SK-N-SH (cell line): Measurements from ENCODE around the gene TRIM65. TPM values are rescaled to one million over a fixed set of nuclear protein-coding genes. Genes with fewer than 3 reads are reported as not detected.

Source experiments
- CTCF ChIA-PET: fragments of 300-600, 350-600 bp; formaldehyde crosslinking; extraction: SDS; loops from one replicate; lab custom pipeline; 2021; lab: Yijun Ruan, JAX
- POLR2A ChIA-PET: fragments of 350-600 bp; sonication (Branson Sonifier 250); formaldehyde crosslinking; extraction: SDS; loops from one replicate; lab custom pipeline; 2020; ENCODE audit warnings: antibody characterized with exemption, inconsistent platforms; lab: Yijun Ruan, JAX
- DNase-seq: peaks from one replicate; pipeline ENCODE4 v3.0.0; 2012
- H2AFZ ChIP-seq: fragments of 200-600 bp; sonication (generic); 2 replicates; pipeline ENCODE4 v1.8.1; 2016; ENCODE audit warnings: antibody characterized with exemption, mild to moderate bottlenecking, low read depth
- H3F3A ChIP-seq: fragments of 200-600 bp; sonication (generic); replicated peaks from 2 replicates; pipeline ENCODE3; 2016; ENCODE audit warnings: antibody characterized with exemption, mild to moderate bottlenecking; ENCODE audit not compliant: insufficient read depth
- H3K27ac ChIP-seq, 2 experiments: fragments of 200-500 bp in 1 of 2; fragments of 200-600 bp in 1 of 2; sonication (Bioruptor generic) in 1 of 2; sonication (generic), shearing (Covaris generic) in 1 of 2; 2 replicates each; pipeline versions ENCODE4 v1.5.1 to v1.6.1; 2014 to 2016; ENCODE audit warnings: low read depth in 2 of 2, inconsistent platforms in 1 of 2, low read length in 1 of 2, mild to moderate bottlenecking in 1 of 2, mixed read lengths in 1 of 2
- H3K27me3 ChIP-seq: fragments of 200-600 bp; sonication (generic), shearing (Covaris generic); 2 replicates; pipeline ENCODE4 v1.6.1; 2016; ENCODE audit warnings: mixed run types; ENCODE audit not compliant: insufficient read depth
- H3K36me3 ChIP-seq, 2 experiments: fragments of 200-500 bp in 1 of 2; fragments of 200-600 bp in 1 of 2; sonication (Bioruptor generic) in 1 of 2; sonication (generic) in 1 of 2; replicated peaks in 1 of 2; 2 replicates each; pipeline versions ENCODE3 to v1.5.1; 2014 to 2016; ENCODE audit warnings: low read length in 1 of 2, mild to moderate bottlenecking in 1 of 2; ENCODE audit not compliant: insufficient read depth in 2 of 2, control insufficient read depth in 1 of 2
- H3K4me1 ChIP-seq, 2 experiments: fragments of 200-500 bp in 1 of 2; fragments of 200-600 bp in 1 of 2; sonication (Bioruptor generic) in 1 of 2; sonication (generic), shearing (Covaris generic) in 1 of 2; 2 replicates each; pipeline versions ENCODE4 v1.5.1 to v1.6.1; 2014 to 2016; ENCODE audit warnings: low read depth in 1 of 2, low read length in 1 of 2, mixed run types in 1 of 2; ENCODE audit not compliant: insufficient read depth in 2 of 2, control insufficient read depth in 1 of 2
- H3K4me2 ChIP-seq: fragments of 200-600 bp; sonication (generic), shearing (Covaris generic); 2 replicates; pipeline ENCODE4 v1.6.1; 2017; ENCODE audit warnings: mixed run types
- H3K4me3 ChIP-seq, 2 experiments: fragments of 200-500 bp in 1 of 2; fragments of 200-600 bp in 1 of 2; sonication (Bioruptor generic) in 1 of 2; sonication (generic), shearing (Covaris generic) in 1 of 2; 2 replicates each; pipeline versions ENCODE4 v1.5.1 to v1.8.1; 2014 to 2016; ENCODE audit warnings: low read depth in 2 of 2, inconsistent platforms in 1 of 2, low read length in 1 of 2, mild to moderate bottlenecking in 1 of 2, mixed read lengths in 1 of 2, moderate library complexity in 1 of 2
- H3K79me2 ChIP-seq: fragments of 200-600 bp; sonication (generic); 2 replicates; pipeline ENCODE4 v1.8.1; 2017; ENCODE audit warnings: mild to moderate bottlenecking; ENCODE audit not compliant: insufficient read depth
- H3K9ac ChIP-seq: fragments of 200-600 bp; sonication (generic); 2 replicates; pipeline ENCODE4 v1.6.1; 2017; ENCODE audit warnings: mixed run types
- H3K9me2 ChIP-seq: fragments of 200-600 bp; sonication (generic); 2 replicates; pipeline ENCODE4 v1.6.1; 2017; ENCODE audit warnings: mixed run types
- H3K9me3 ChIP-seq: fragments of 200-600 bp; sonication (generic); 2 replicates; pipeline ENCODE4 v1.6.1; 2017; ENCODE audit warnings: mixed run types, mild to moderate bottlenecking, moderate library complexity
- H4K20me1 ChIP-seq: fragments of 200-600 bp; sonication (generic); 2 replicates; pipeline ENCODE4 v1.6.1; 2017; ENCODE audit warnings: mild to moderate bottlenecking, mixed run types; ENCODE audit not compliant: insufficient read depth
- CHD2 ChIP-seq: fragments of 150-350 bp; IDR thresholded peaks from 2 replicates; pipeline ENCODE4 v1.6.1; 2018; ENCODE audit warnings: low read length; ENCODE audit not compliant: partially characterized antibody
- CTCF ChIP-seq: fragments of 200-600 bp; sonication (generic); IDR thresholded peaks from 2 replicates; pipeline ENCODE4 v1.6.1; 2017; ENCODE audit warnings: antibody characterized with exemption, mild to moderate bottlenecking, moderate library complexity
- ELF1 ChIP-seq: IDR thresholded peaks from 2 replicates; pipeline ENCODE4 v1.4.0; 2012
- EP300 ChIP-seq, 2 experiments: IDR thresholded peaks; 2 replicates each; pipeline versions ENCODE4 v1.4.0 to v1.6.1; 2012; ENCODE audit warnings: borderline replicate concordance in 1 of 2, low read depth in 1 of 2, low read length in 1 of 2
- EZH2phosphoT487 ChIP-seq: fragments of 200-600 bp; sonication (generic); IDR thresholded peaks from 2 replicates; pipeline ENCODE4 v1.6.1; 2017; ENCODE audit warnings: low read depth, mixed run types, mild to moderate bottlenecking, antibody characterized with exemption, moderate library complexity, borderline replicate concordance
- FOXM1 ChIP-seq: IDR thresholded peaks from 2 replicates; pipeline ENCODE4 v1.4.0; 2012; ENCODE audit warnings: low read depth, mild to moderate bottlenecking
- GABPA ChIP-seq: IDR thresholded peaks from 2 replicates; pipeline ENCODE4 v1.4.0; 2012; ENCODE audit warnings: low read depth, mild to moderate bottlenecking
- MEF2A ChIP-seq: IDR thresholded peaks from 2 replicates; pipeline ENCODE4 v1.4.0; 2012; ENCODE audit warnings: low read depth, borderline replicate concordance
- NFIC ChIP-seq: IDR thresholded peaks from 2 replicates; pipeline ENCODE4 v1.4.0; 2012; ENCODE audit warnings: borderline replicate concordance
- PBX3 ChIP-seq: IDR thresholded peaks from 2 replicates; pipeline ENCODE4; 2012
- POLR2AphosphoS5 ChIP-seq: IDR thresholded peaks from 2 replicates; pipeline ENCODE4 v1.6.1; 2012; ENCODE audit warnings: low read depth, low read length
- RXRA ChIP-seq: IDR thresholded peaks from 2 replicates; pipeline ENCODE4 v1.4.0; 2012; ENCODE audit warnings: low read depth, mild to moderate bottlenecking, borderline replicate concordance
- SIN3A ChIP-seq: IDR thresholded peaks from 2 replicates; pipeline ENCODE4 v1.6.1; 2012; ENCODE audit warnings: low read depth, mild to moderate bottlenecking, low read length, moderate library complexity, borderline replicate concordance
- SMC3 ChIP-seq: IDR thresholded peaks from 2 replicates; pipeline ENCODE4 v1.6.1; 2012; ENCODE audit warnings: low read depth, low read length, improper control_type of control experiment
- USF1 ChIP-seq: IDR thresholded peaks from 2 replicates; pipeline ENCODE4 v1.4.0; 2012; ENCODE audit warnings: low read depth, borderline replicate concordance
- WGBS: methylation state at CpG from one replicate; pipeline ENCODE4 v1.1.6; 2017; ENCODE audit warnings: low lambda C conversion rate; 5-methylcytosine and 5-hydroxymethylcytosine counted together
- polyA plus RNA-seq, 3 experiments: library from polyadenylated mRNA; depleted of rRNA; stranded (reverse); fragments of >200 nt; gene quantifications; 2 replicates each; pipeline ENCODE4 v1.2.3, GENCODE V29; 2012
- TF ChIP-seq, protein P1 (sequence below): IDR thresholded peaks from 2 replicates; pipeline ENCODE4 v1.4.0; 2012; ENCODE audit warnings: low read depth
- TF ChIP-seq, protein P2 (sequence below): IDR thresholded peaks from 2 replicates; pipeline ENCODE4 v1.6.1; 2012; ENCODE audit warnings: mild to moderate bottlenecking, low read depth, low read length, moderate library complexity

TRIM65 gene
- polyA plus RNA-seq, 1 of the 3 experiments (the other 2 are of a cell fraction) = 13.1 TPM

GRCh38 chr17:75913537-75914210 lies 16.9 kb upstream of the TRIM65 start (continued):
- TF ChIP-seq SIN3A (no peak), EP300 (IDR thresholded peaks at IDR 0.05; ENCODE audit: borderline replicate concordance in 1 of 2, low read depth in 1 of 2, low read length in 1 of 2) (no peak), CTCF (no peak), FOXM1 (no peak), CHD2 (no peak), SMC3 (no peak), NFIC (no peak), ELF1 (no peak), GABPA (no peak)
- TF ChIP-seq, protein P1, sequence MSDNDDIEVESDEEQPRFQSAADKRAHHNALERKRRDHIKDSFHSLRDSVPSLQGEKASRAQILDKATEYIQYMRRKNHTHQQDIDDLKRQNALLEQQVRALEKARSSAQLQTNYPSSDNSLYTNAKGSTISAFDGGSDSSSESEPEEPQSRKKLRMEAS = no peak

- CTCF ChIA-PET = interaction anchor here (0.9 to 4.4 kb wide), 15 partner anchors 10 to 388 kb away, joined by 3 to 27 read pairs (median 7); partner anchors contain the start of genes CDK3, TRIM65 and WBP2
- Histone ChIP-seq H3K9ac (no peak overlapping the region), H3K9me3 (no peaks in the 10 kb centered on the region), H3K27me3 (no peaks in the 10 kb centered on the region), H3K36me3 (peaks cover 4 to 8% of the 10 kb centered on the region in 2 experiments), H2AFZ (no peak overlapping the region), H3K4me3 (no peak overlapping the region), H3K9me2 (no peaks in the 10 kb centered on the region), H3K4me1 (peaks cover 0 to 18% of the 10 kb centered on the region in 2 experiments; a peak in 1 of 4 replicates), H4K20me1 (no peaks in the 10 kb centered on the region), H3K79me2 (peaks cover 2% of the 10 kb centered on the region; the same call in 1 of the 2 replicates)
- WGBS = 98% methylated on average over 3 of the region's 6 CpGs
- no peak for DNase-seq
- TF ChIP-seq EZH2phosphoT487 (no peak), RXRA (no peak), CHD2 (no peak), MEF2A (no peak), POLR2AphosphoS5 (no peak), PBX3 (no peak), EP300 (IDR thresholded peaks at IDR 0.05; ENCODE audit: borderline replicate concordance in 1 of 2, low read depth in 1 of 2, low read length in 1 of 2) (no peak), SMC3 (no peak), USF1 (no peak), ELF1 (no peak), NFIC (no peak)
- TF ChIP-seq, protein P2, sequence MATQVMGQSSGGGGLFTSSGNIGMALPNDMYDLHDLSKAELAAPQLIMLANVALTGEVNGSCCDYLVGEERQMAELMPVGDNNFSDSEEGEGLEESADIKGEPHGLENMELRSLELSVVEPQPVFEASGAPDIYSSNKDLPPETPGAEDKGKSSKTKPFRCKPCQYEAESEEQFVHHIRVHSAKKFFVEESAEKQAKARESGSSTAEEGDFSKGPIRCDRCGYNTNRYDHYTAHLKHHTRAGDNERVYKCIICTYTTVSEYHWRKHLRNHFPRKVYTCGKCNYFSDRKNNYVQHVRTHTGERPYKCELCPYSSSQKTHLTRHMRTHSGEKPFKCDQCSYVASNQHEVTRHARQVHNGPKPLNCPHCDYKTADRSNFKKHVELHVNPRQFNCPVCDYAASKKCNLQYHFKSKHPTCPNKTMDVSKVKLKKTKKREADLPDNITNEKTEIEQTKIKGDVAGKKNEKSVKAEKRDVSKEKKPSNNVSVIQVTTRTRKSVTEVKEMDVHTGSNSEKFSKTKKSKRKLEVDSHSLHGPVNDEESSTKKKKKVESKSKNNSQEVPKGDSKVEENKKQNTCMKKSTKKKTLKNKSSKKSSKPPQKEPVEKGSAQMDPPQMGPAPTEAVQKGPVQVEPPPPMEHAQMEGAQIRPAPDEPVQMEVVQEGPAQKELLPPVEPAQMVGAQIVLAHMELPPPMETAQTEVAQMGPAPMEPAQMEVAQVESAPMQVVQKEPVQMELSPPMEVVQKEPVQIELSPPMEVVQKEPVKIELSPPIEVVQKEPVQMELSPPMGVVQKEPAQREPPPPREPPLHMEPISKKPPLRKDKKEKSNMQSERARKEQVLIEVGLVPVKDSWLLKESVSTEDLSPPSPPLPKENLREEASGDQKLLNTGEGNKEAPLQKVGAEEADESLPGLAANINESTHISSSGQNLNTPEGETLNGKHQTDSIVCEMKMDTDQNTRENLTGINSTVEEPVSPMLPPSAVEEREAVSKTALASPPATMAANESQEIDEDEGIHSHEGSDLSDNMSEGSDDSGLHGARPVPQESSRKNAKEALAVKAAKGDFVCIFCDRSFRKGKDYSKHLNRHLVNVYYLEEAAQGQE = no peak
- TF ChIP-seq, protein P1 = no peak
- TF ChIP-seq, all 33 proteins: peak for 0
- Histone ChIP-seq H3K4me2 (no peak overlapping the region), H3F3A (peaks cover under 1% of the 10 kb centered on the region), H3K27ac (no peak overlapping the region)
- POLR2A ChIA-PET = interaction anchor here (0.9 kb wide), 1 partner anchor 100 kb away, joined by 3 read pairs; no protein-coding TSS in a partner anchor
Observed at GRCh38 chr17:75910699-75911098, 13.9 kb upstream of the TRIM65 start.
